ENCODE data around the gene TACO1.

The TACO1 gene

DNA sequence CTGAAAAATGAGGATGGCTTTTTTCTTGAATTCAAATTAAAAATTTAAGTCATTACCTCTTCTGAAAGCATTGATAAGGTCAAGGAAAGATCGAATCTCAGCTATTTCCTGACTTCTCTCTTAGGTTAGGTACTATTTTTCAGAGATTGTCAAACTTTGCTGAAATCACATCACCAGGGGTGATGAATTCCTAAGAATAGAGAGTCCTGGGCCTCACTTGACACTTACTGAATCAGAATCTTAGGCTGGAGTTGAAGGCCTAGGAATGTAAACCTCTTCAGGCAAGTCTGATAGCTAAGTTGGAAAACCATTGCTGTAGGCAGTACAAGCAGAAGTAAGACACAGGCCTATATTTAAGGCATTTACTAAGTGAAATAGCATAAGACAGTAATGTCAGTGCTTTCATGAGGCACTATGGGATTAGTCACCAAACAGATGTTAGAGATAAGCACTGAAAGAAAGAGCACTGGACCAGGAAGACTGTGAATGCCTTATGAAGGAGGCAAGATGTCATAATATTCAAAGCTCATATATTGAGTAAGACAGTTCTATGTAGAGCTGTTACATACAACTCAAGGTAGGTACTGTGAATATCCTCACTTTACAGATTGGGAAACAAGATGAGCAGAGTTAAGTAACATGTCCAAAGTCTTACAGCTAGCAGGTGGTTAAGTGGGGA is 28.9 kb upstream of the TACO1 start:
- no peak for DNase-seq (ENCODE audit: extremely low read depth, insufficient read length)
- Histone ChIP-seq H3K27me3 (replicated peaks; ENCODE audit: control insufficient read depth, insufficient read depth, low read length) (no peaks in the 10 kb centered on the region), H3K4me3 (replicated peaks; ENCODE audit: low read depth, low read length) (no peak overlapping the region), H3K36me3 (ENCODE audit: control insufficient read depth, insufficient read depth, low read length) (peaks cover 2% of the 10 kb centered on the region; the same call in 1 of the 2 replicates)
- TF ChIP-seq, protein P1, sequence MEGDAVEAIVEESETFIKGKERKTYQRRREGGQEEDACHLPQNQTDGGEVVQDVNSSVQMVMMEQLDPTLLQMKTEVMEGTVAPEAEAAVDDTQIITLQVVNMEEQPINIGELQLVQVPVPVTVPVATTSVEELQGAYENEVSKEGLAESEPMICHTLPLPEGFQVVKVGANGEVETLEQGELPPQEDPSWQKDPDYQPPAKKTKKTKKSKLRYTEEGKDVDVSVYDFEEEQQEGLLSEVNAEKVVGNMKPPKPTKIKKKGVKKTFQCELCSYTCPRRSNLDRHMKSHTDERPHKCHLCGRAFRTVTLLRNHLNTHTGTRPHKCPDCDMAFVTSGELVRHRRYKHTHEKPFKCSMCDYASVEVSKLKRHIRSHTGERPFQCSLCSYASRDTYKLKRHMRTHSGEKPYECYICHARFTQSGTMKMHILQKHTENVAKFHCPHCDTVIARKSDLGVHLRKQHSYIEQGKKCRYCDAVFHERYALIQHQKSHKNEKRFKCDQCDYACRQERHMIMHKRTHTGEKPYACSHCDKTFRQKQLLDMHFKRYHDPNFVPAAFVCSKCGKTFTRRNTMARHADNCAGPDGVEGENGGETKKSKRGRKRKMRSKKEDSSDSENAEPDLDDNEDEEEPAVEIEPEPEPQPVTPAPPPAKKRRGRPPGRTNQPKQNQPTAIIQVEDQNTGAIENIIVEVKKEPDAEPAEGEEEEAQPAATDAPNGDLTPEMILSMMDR (IDR thresholded peaks at IDR 0.05; ENCODE audit: insufficient read depth, low read length, poor library complexity, severe bottlenecking), result no peak

DNA sequence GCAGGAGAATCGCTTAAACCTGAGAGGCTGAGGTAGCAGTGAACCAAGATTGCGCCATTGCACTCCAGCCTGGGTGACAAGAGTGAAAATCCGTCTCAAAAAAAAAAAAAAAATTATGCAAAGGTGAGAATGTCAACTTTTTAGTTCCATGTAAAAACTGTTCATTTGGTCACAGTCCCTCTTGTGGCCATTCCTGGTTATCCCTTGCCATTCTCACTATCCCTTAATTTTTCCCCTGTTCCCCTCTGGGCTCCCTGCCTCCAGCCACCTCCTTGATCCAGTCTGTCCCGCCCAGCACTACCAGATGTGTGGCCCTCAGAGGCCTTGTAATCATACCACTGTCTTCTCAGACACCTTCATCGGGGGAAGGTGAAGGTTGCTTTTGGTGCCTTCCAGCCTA is 27.1 kb upstream of the TACO1 start:
- TF ChIP-seq, protein P1 (IDR thresholded peaks at IDR 0.05; ENCODE audit: insufficient read depth, low read length, poor library complexity, severe bottlenecking), result no peak
- Histone ChIP-seq H3K4me3 (replicated peaks; ENCODE audit: low read depth, low read length) (no peak overlapping the region), H3K27me3 (replicated peaks; ENCODE audit: control insufficient read depth, insufficient read depth, low read length) (no peaks in the 10 kb centered on the region), H3K36me3 (ENCODE audit: control insufficient read depth, insufficient read depth, low read length) (peaks cover 4% of the 10 kb centered on the region)
- no peak for DNase-seq (ENCODE audit: extremely low read depth, insufficient read length)

DNA sequence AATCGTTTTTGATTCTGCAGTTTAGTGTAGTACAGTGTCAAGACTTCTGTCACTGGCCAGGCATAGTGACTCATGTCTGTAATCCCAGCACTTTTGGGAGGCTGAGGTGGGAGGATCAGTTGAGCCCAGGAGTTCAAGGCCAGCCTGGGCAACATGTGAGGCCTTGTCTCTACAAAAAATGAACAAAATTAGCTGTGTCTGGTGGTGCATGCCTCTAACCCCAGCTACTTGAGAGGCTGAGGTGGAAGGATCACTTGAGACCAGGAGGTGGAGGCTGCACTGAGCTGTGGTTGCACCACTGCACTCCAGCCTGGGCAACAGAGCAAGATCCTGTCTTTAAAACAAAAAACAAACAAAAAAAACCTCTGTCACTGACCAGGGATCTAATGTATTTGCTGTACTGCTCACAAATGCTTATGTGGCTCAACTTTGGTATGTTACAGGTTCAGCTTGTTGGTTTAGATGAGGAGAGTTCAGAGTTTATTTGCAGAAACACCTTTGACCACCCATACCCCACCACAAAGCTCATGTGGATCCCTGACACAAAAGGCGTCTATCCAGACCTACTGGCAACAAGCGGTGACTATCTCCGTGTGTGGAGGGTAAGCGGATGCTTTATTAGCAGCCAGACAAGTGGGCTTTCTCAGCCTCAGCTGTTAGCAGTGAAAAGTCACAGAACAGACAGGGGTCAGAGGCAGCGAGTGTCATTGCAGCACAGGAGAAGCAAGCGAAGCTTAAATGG is 22.5 kb upstream of the TACO1 start:
- Histone ChIP-seq H3K36me3 (ENCODE audit: control insufficient read depth, insufficient read depth, low read length) (peaks cover 16% of the 10 kb centered on the region), H3K27me3 (replicated peaks; ENCODE audit: control insufficient read depth, insufficient read depth, low read length) (no peaks in the 10 kb centered on the region), H3K4me3 (replicated peaks; ENCODE audit: low read depth, low read length) (no peak overlapping the region)
- no peak for DNase-seq (ENCODE audit: extremely low read depth, insufficient read length)
- TF ChIP-seq, protein P1 (IDR thresholded peaks at IDR 0.05; ENCODE audit: insufficient read depth, low read length, poor library complexity, severe bottlenecking), result no peak

DNA sequence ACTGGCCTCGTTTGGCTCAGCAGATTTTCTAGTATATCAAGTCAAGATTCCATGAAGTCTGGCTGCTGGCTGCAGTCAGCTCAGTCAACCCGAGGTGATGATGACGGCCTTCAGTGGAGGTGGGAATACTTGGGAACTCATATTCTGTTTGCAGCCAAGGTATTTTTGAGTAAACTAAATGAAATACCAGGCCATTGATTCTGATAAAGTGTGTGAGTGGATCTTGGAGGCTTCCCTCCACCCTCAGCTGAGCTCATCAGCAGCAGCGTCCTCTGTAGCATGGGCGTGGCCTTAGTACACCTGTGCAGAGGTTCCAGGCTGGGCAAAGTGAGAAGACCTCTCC is 22.0 kb upstream of the TACO1 start:
- no peak overlapping the region for H3K4me3 ChIP-seq (replicated peaks; ENCODE audit: low read depth, low read length)

GRCh38 chr17:63579633-63580032 is 21.1 kb upstream of the TACO1 start:
- Histone ChIP-seq H3K36me3 (ENCODE audit: control insufficient read depth, insufficient read depth, low read length) (peaks cover 23% of the 10 kb centered on the region), H3K27me3 (replicated peaks; ENCODE audit: control insufficient read depth, insufficient read depth, low read length) (no peaks in the 10 kb centered on the region), H3K4me3 (replicated peaks; ENCODE audit: low read depth, low read length) (no peak overlapping the region)
- no peak for DNase-seq (ENCODE audit: extremely low read depth, insufficient read length)
- TF ChIP-seq, protein P1 (IDR thresholded peaks at IDR 0.05; ENCODE audit: insufficient read depth, low read length, poor library complexity, severe bottlenecking), result no peak

More for the DNA sequence above, 22.0 kb upstream of the TACO1 start:
- TF ChIP-seq, protein P1 (IDR thresholded peaks at IDR 0.05; ENCODE audit: insufficient read depth, low read length, poor library complexity, severe bottlenecking), result no peak
- no peaks in the 10 kb centered on the region for H3K27me3 ChIP-seq (replicated peaks; ENCODE audit: control insufficient read depth, insufficient read depth, low read length)
- no peak for DNase-seq (ENCODE audit: extremely low read depth, insufficient read length)
- H3K36me3 ChIP-seq (ENCODE audit: control insufficient read depth, insufficient read depth, low read length), result peaks cover 21% of the 10 kb centered on the region
